HG03108 (cell line): ENCODE results near the gene ATG4A.

Experiments
- ATAC-seq: cut with Tn5 transposase; IDR thresholded peaks from one replicate; pipeline ENCODE4 v1.9.1; 2021; ENCODE audit warnings: moderate library complexity; ENCODE audit not compliant: unreplicated experiment

Gene ATG4A, protein sequence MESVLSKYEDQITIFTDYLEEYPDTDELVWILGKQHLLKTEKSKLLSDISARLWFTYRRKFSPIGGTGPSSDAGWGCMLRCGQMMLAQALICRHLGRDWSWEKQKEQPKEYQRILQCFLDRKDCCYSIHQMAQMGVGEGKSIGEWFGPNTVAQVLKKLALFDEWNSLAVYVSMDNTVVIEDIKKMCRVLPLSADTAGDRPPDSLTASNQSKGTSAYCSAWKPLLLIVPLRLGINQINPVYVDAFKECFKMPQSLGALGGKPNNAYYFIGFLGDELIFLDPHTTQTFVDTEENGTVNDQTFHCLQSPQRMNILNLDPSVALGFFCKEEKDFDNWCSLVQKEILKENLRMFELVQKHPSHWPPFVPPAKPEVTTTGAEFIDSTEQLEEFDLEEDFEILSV

DNA sequence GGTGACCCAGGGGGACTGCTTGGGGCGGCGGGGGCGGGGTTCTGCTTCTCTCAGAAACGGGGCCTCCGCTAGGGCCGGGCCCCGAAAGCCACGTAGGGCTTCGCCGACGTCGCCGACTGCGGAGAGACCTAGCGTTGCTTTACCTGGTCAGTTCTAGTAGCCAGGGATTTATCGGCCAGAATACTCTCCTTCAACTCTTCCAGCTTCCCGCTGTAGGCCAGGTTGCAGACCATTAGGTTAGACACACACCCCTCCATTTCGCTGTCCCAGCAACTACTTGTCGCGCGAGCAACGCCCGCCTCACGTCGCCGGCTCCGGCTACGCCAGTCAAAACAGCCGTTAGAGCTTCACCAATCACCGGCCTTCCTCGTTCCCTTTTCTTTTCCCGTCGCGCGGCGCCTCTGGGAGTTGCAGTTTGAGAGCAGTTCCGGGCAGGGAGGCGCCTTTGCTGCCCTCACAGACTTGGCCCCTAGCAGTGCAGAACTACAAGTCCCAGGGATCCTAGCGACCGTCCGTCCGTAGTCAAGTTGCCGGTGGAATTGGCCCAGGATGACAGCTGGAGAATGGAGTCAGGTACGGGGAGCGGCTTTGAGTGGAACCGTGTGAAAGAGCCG is at the start of gene ATG4A, which contains the start of gene PSMD10:
ATG4A (plus strand) TSS at position 515 of the 614 bp plus-strand sequence; CDS start at position 564, 49 bp downstream.
PSMD10 (minus strand) TSS at position 279 of the 614 bp plus-strand sequence; CDS start at position 257, 22 bp downstream.
- ATAC-seq, result peak; percentile 96

DNA sequence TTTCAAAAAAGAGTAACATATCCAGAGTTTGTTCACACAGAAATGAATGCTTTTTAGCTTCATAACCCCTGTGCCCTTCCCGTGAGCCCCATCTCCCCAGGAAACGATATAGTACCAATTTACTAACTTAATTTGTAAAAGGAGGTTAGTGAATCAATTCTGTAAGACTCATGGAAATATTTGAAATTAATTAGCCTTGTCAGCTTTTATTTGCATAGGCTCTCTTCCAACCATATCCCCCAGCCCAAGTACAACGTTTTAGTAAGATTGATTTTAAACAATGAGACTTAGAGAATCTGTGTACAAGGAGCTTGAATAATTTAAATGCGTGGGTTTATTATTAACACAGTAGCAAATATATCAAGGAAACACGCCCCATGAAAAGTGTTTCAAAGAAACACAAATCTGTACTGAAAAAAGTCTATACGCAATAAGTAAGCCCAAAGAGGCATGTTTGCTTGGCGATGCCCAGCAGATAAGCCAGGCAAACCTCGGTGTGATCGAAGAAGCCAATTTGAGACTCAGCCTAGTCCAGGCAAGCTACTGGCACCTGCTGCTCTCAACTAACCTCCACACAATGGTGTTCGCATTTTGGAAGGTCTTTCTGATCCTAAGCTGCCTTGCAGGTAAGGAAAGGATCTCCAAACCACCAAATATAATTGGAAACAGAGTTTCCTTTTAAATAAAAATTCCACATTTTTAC is 46.9 kb upstream of the ATG4A start, which contains the start of gene VSIG1:
VSIG1 (plus strand) TSS at position 512 of the 703 bp plus-strand sequence; CDS start at position 578, 66 bp downstream.
- ATAC-seq, result no peak

DNA sequence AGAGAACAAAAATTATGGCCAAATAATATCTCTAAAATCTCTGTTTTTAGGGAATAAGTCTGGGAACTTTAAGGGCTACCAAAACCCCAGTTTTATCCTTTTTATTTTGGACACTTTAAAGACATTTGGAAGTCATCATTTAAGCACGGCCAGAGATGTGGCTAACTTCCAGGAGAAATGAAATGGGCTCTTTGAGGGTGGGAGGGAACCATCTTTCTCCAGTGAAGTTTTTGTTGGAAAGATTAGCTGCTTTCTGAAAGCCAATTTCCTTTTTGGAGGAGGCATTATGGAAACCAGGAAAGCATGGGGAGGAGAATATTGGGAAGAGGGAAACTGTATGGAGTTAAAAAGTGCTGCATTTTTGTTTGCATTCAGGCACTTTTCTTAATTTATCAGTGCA is 41.9 kb upstream of the ATG4A start:
- no peak for ATAC-seq

DNA sequence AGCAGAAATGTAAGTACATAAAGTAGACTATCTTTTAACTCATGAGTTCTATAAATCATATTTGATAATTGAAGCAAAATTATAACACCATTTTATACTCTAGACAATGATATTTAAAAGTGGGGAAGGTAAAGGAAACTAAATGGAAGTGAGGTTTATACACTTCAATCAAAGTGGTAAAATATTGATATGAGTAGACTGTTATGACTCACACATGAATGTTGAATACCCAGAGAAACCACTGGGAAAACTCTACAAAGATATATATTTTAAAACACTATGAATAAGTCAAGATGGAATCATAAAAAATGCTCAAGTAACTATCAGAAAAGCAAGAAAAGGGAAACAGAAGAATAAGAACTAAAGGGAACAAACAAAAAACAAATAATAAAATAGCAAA is 38.4 kb upstream of the ATG4A start:
- ATAC-seq, result no peak

DNA sequence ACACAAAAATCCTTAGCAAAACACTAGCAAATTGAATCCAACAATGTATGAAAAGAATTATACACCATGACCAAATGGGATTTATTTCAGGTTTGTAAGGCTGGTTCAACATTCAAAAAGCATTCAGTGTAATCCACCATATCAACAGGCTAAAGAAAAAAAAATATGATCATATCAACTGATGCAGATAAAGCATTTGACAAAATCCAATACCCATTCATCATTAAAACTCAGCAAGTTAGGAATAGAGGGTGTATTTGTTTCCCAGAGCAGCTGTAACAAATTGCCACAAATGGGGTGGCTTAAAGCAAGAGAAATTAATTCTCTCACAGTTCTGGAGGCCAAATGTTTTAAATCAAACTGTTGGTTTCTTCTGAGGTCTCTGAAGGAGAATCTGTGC is 36.0 kb upstream of the ATG4A start:
- ATAC-seq, result no peak

DNA sequence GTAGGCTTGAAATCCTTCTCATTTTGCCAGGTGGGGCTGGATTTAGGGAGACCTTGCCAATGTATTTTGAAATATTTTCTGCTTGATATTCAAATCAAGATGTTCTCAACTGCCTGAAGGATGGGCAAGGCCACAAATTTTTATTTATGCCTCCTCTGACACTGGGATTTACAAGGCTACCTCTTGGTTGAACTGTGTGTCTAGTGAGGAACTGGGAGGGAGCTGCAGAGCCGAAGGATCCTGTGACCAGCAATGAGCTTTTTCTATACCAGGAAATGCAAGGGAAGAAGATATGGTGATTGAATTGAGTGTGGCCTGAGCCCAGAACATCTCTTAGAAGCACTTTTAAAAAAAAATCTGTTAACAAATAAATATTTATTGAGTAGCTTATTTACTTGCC is 31.8 kb upstream of the ATG4A start:
- no peak for ATAC-seq

DNA sequence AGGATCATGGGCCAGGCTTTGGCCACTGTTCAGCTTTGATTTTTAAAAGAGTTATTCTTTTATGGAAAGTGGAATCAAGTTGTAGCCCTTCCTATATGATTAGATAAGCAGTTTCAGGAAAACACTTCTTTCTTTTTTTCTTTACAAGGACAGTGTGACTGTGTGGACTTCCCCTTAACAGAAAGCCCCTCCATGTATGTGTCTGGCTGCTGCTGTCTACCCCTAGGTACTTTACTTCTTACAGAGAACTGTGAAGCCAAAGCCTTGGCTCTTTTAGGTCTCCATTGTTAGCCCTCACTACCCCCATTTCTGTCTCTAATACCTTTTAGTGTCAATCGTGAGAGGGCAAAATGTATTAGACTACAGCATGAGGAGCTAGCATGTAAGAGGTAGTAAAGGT is 27.6 kb upstream of the ATG4A start:
- ATAC-seq, result no peak

DNA sequence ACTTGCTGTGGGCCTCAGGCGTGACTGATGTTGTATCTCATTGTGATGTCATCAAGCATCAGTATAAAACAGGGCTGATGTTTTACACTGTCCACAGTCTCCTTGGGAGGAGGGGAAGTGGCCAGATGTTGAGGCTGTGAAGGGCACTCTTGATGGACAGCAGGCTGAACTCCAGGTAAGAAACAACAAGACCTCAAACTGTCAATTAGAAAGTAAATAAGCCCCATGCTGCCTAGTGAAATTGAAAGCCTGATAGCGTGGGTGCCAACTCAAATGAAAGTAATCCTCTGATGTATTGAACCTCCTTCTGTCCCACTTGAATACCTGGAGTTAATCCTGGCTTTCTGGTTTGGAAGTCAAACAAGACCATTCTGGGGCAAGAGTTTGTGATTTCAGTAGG is 27.0 kb upstream of the ATG4A start:
- no peak for ATAC-seq

DNA sequence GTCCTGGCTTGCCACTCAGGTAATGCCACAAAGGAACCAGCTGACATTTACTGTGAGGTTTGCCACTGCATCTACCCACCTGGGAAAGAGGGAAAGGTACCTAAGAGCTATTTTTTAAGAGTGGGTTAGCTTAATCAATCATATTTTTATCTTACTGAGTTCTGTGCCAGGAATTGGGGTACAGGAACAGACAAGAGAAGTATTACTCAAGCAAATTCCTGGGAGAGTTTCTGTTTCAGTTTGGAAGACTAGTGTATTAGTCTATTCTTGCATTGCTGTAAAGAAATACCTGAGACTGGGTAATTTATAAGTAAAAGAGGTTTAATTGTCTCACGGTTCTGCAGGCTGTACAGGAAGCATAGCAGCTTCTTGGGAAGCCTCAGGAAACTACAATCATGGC is 23.5 kb upstream of the ATG4A start:
- ATAC-seq, result no peak

DNA sequence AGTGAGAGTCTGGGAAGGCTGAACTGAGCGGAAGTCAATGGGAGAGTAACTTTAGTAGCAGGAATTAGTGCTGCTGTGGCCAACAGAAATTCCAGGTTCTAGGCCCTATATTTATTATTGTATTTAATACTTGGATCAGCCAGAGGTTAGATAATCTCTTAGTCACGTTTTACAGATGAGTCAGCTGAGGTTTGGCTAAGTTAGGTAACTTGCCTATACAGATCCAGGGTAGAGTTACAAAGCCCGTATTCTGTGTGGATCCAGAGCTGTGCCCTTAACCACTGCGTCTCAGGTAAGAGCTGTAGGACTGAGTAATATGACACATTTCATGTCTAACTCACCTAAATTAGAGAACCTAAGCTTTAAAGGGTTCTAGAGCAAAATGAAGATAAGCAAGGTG is 20.7 kb upstream of the ATG4A start:
- no peak for ATAC-seq

DNA sequence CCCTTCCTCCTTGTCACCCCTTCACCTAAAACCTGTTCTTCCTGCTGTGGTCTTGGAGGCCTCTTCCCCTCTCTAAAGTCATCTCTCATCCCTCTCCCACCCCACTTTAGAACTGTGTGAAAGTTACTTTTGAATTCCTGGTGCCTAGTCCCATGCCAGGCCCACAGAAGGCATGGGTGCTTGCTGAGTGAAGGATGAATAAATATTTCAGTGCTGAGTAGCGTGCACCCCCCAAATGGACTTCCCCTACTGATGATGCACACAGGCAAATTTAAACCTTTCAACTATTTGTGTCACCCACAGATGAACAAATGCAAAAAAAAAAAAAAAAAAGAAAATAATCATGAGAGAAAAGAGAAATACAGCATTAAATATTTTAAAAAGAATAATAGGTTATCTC is 20.0 kb upstream of the ATG4A start:
- ATAC-seq, result no peak

DNA sequence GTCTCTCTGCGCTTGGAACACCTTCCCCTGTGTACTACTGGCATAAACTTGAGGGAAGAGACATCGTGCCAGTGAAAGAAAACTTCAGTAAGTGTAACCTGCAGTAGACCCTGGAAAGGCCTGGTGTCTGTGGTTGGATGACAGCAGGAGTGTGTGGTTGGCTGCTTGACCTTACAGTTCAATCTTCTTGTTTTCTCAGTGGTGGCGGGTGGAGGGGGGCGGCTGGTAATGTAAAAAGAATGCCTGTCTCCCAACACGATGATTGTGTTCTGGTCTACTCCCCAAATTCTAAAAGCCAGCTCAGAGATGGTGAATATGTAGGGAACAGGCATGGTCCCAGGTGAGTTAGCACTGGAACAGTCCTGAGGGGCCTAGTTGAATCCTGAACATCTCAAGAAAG is 18.8 kb upstream of the ATG4A start:
- ATAC-seq, result no peak

DNA sequence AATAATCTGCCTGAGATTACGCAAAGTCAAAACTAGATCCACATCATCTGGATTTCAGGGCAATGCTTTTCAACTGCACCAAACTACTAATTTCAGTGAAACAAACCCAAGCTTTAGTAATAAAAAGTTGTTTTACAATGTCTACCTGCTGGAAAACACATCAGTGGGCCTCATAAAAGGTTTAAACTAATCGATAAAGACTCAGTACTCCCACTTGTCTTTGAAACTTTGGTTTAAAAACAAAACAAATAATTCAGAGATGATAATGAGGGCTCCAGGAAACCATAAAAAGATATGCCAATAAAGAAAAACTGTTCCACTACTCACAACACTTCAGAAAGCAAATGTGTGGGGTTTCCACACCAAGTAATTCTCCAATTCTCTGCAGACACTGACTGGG is 10.5 kb upstream of the ATG4A start:
- ATAC-seq, result no peak

DNA sequence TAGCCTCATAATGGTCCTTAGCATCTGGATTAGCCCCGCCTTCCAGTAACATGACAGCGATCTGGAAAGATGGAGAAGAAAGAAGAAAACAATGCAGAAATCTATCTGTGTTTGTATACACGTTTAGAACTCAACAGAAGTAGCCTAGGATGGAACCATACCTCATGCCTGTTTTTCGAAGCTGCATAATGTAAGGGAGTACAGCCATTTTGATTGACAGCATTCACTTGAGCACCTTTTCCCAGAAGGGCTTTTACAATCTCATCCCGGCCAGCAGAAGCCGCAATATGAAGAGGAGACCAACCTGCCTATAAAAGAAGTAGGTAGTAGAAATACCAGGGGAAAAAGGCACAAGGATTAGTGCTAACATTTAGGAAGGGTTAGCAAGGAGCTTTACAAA is 3.8 kb upstream of the ATG4A start:
- ATAC-seq, result no peak

DNA sequence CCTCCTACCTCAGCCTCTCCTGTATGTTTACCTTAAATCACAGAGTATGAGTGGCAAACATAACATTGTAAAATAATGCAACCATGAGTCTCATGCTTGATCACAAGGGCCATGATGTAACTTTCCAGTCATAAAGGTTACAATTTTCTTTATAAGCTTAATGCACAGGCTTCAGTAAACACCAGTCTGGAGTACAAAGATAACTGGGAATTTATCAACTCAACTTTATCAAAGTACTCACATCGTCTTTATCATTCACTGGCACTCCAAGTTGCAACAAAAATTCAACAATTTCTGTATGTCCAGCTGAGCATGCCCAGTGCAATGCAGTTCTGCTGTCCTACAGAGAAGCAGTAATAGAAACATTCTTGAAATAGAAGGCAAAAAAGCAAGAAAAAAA is 3.1 kb upstream of the ATG4A start:
- ATAC-seq, result no peak

DNA sequence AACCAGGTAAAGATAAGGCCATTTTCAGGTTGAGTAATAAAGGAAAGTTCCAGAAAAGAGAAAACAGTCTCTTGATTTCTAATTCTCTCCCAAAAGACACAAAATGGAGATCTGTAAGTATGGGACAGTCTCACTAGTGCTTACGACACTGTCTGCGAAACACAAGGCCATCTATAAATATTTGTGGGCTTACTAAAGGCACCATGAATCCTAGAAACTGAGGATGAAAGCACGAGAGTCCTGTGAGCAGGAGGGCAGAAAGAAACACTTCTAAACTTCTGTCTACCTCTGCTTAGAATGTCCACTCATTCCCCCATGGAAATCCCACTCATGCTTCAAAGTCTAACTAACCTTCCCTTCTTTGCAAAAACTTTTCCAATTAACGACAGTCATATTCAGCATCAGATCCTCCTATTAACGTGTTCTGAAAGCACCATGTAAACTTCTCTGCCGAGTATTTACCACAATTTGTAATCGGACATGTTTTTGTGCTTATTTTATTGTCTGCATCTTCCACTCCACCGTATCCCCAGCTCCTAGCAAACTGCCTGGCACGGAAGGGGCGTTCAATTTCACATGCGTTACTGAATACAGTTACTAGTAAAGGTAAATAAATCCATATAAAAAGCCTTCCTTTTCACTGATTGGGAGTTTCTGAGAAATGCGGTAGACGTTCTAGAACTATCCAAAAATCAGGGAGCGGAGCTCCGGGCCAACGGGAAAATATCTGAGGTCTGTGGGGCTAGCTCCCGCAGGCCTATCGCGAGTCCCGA is 901 bp upstream of the ATG4A start:
- ATAC-seq, result no peak

DNA sequence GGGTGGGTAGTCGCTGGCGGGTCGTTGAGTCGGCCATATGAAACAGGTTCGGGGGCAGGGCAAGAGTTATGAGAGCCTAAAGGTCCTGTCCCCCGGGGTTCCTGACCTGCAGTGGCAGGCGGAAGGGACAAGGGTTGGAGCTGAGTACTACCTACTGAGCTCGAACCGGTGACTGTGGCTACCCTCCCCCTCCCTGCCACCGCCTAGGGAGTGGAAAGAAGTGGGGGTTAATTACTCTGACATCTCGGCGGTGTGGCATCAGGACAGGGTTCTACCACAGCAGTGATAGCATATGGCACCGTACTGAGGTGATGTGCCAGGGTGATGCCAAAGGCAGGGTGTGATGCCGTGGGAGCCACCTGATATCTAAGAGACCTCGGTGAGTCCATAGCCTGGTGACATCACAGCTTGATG is 307 bp downstream of the ATG4A start:
- peak; percentile 37 for ATAC-seq

DNA sequence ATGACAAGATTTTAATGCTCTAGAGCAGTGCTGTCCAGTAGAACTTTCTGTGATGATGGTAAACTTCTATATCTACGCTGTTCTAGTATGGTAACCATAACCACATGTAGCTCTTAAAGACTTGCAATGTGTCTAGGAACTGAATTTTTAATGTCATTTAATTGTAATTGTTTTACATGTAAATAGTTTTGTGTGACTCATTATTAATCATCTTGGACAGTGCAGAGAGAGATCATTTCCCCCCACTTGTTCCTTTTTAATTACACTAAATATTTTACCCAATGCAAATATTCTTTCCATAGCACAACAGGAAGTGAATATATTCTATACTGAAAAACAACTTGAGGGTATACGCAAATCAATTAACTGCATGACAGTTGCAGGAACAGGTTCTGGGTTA is 5.8 kb downstream of the ATG4A start:
- ATAC-seq, result no peak

DNA sequence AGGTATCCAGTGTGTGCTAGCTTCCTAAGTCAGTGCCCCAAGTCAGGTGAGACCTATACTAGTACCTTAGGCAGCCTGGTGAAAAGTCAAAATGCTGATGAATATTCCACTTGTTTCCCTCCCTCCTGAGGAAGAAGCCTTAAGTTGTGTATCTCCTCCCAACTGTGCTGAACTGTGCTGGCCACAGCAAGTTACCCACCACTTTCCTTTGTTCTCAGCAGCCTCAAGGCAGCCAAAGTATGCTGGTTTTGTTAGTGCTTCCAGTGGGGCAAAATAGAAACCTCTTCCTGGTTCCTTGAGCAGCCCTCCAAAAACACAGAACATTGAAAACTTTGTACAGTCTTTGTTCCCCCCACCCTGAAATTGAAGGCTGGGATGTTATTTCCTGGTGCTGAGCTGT is 13.9 kb downstream of the ATG4A start:
- ATAC-seq, result no peak

DNA sequence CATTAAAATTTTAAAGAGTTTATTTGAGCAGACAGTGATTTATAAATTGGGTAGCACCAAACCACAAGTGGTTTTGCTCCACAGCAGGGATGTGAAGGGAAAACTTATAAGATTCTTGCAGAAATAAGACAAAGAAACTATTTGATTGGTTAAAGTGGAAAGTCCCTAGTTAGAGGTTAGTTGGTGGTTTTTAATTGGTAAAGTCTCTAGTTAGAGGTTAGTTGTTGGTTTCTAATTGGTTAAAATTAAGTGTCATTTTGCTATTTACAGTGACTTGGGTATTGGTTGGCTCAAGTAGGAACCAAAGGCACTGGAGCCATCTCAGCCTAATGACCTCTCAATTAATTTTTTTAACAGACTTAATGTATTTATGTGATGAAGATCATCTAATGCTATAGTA is 23.0 kb downstream of the ATG4A start:
- no peak for ATAC-seq

DNA sequence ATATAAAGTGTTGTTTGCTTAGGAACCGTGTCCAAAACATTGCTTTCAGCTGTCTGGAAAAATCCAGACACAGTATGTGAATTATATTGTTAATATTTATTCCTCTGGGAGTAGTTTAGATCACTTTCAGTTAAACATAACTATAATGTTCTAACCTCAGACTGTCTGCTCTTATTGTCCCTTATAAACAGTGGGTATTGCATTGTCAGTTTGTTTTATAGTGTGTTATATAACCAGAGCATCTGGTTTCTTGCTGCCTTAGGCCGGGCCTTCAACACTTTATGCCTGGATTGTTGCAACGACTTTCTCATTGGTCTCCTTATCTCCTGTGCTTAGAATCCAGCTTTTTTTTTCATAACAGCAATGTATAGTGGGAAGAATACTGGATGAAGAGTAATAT is 26.4 kb downstream of the ATG4A start:
- ATAC-seq, result no peak
